Upper lobe of left lung (tissue), 6 donors: ENCODE results near the gene YAE1. TPM values are rescaled to one million over a fixed set of nuclear protein-coding genes. Genes with fewer than 3 reads are reported as not detected.

Experiments used
- ATAC-seq, 2 donors: fragments of 200-7000 bp; cut with Tn5 transposase; one replicate each; pipeline ENCODE4 v1.9.1; 2022; ENCODE audit warnings: mild to moderate bottlenecking in 2 of 2, moderate library complexity in 2 of 2; ENCODE audit not compliant: low FRiP score in 2 of 2
- DNase-seq, 2 donors: peaks; one replicate each; pipeline ENCODE4 v3.0.0-alpha.2; 2019 to 2020
- H3K27ac ChIP-seq, 4 donors: fragments of 200-600 bp; sonication (generic); one replicate each; pipeline ENCODE4 v1.5.1; 2016 to 2019
- H3K27me3 ChIP-seq, 4 donors: fragments of 200-600 bp; sonication (generic); one replicate each; pipeline ENCODE4 v1.5.1; 2017 to 2019
- H3K36me3 ChIP-seq, 4 donors: fragments of 200-600 bp; sonication (generic); one replicate each; pipeline ENCODE4 v1.5.1; 2016 to 2019
- H3K4me1 ChIP-seq, 4 donors: fragments of 200-600 bp; sonication (generic); one replicate each; pipeline ENCODE4 v1.5.1; 2018 to 2019
- H3K4me3 ChIP-seq, 4 donors: fragments of 200-600 bp; sonication (generic); one replicate each; pipeline ENCODE4 v1.5.1; 2017 to 2019; ENCODE audit warnings: mild to moderate bottlenecking in 2 of 4, moderate library complexity in 1 of 4
- H3K9me3 ChIP-seq, 4 donors: fragments of 200-600 bp; sonication (generic); one replicate each; pipeline ENCODE4 v1.5.1; 2018 to 2019
- CTCF ChIP-seq, 6 experiments: fragments of 450-650 bp in 4 of 6; fragments of 200-600 bp in 2 of 6; sonication (generic) in 2 of 6; IDR thresholded peaks; one replicate each; pipeline ENCODE4 v1.5.1; 2016 to 2019; ENCODE audit warnings: antibody characterized with exemption in 6 of 6
- EP300 ChIP-seq, 4 donors: sonication (generic); formaldehyde crosslinking; IDR thresholded peaks; one replicate each; pipeline ENCODE4 v1.5.1; 2017; ENCODE audit warnings: antibody characterized with exemption in 4 of 4, control low read depth in 2 of 4
- POLR2A ChIP-seq, 4 donors: fragments of 450-650 bp; IDR thresholded peaks; one replicate each; pipeline ENCODE4 v1.5.1; 2016 to 2017; ENCODE audit warnings: antibody characterized with exemption in 4 of 4, mild to moderate bottlenecking in 2 of 4
- POLR2AphosphoS5 ChIP-seq, 2 donors: sonication (generic); formaldehyde crosslinking; IDR thresholded peaks; one replicate each; pipeline ENCODE4 v1.5.1; 2017; ENCODE audit warnings: antibody characterized with exemption in 2 of 2
- WGBS, 2 donors: methylation state at CpG; one replicate each; pipeline ENCODE4 v1.1.5; 2017 to 2018; 5-methylcytosine and 5-hydroxymethylcytosine counted together
- total RNA-seq, 6 donors: library from RNA; depleted of rRNA in 4 of 6; stranded (reverse); fragments of >200 nt in 4 of 6; gene quantifications; one replicate each; pipeline versions ENCODE4 v1.1.0 to v1.2.1, GENCODE V29; 2016 to 2021
- donor health status: DM: no; HTN: no; CAD: no; lungs with moderate emphysema.
- donor health status: DM: no; HTN: yes; CAD: no; lungs with severe emphysema.

YAE1 gene
- total RNA-seq, 6 donors from 2014 or later = 1.00 to 21.0 (median 13.2) TPM

GRCh38 chr7:39621784-39622411, 55.7 kb downstream of the YAE1 start:
- H3K4me3 ChIP-seq = no peak overlapping the region
- ATAC-seq (no peak), DNase-seq (peak in 1 of 2 donors; percentile 33)
- no peaks in the 10 kb centered on the region for H3K27me3 ChIP-seq
- no peak for TF ChIP-seq CTCF (IDR thresholded peaks at IDR 0.05)
- no peak for TF ChIP-seq EP300 (IDR thresholded peaks at IDR 0.05)
- TF ChIP-seq POLR2AphosphoS5 (IDR thresholded peaks at IDR 0.05) = no peak
- TF ChIP-seq POLR2A (IDR thresholded peaks at IDR 0.05) = peak in 1 of 4 donors; percentile 44
- WGBS, 2 donors = 65 to 86% methylated on average over 1 of the region's 1 CpG
- peaks cover 29 to 39% (median 31%) of the 10 kb centered on the region in 4 donors for H3K4me1 ChIP-seq
- no peaks in the 10 kb centered on the region for H3K36me3 ChIP-seq
- no peaks in the 10 kb centered on the region for H3K9me3 ChIP-seq
- peak overlapping the region in 1 of 4 donors; percentile 89 for H3K27ac ChIP-seq

Other genes with a start within 250 kb of the YAE1 start
- gene RALA, start 57.2 kb downstream of the YAE1 start, total RNA-seq = 10 to 100 TPM in 5 of 6 donors, 1 to 10 TPM in 1; 7.3 to 45.1 (median 33.5) TPM